Parathyroid adenoma (tissue), 2 donors: ENCODE data around the gene GRHPR.

Source experiments
- H2AFZ ChIP-seq: fragments of 300-600 bp; sonication (generic); one replicate; pipeline ENCODE4 v1.7.0; 2017; ENCODE audit warnings: antibody characterized with exemption, mild to moderate bottlenecking
- H3K27ac ChIP-seq: fragments of 300-600 bp; sonication (generic); one replicate; pipeline ENCODE4 v1.7.0; 2017
- H3K27me3 ChIP-seq: fragments of 300-600 bp; sonication (generic); one replicate; pipeline ENCODE4 v1.7.0; 2017; ENCODE audit warnings: low read length; ENCODE audit not compliant: control insufficient read depth, insufficient read depth
- H3K36me3 ChIP-seq: fragments of 300-600 bp; sonication (generic); one replicate; pipeline ENCODE4 v1.7.0; 2017; ENCODE audit warnings: low read length; ENCODE audit not compliant: control insufficient read depth, insufficient read depth
- H3K4me1 ChIP-seq: fragments of 300-600 bp; sonication (generic); one replicate; pipeline ENCODE4 v1.7.0; 2017; ENCODE audit warnings: control low read depth
- H3K4me2 ChIP-seq: fragments of 300-600 bp; sonication (generic); one replicate; pipeline ENCODE4 v1.7.0; 2017; ENCODE audit warnings: low read length
- H3K4me3 ChIP-seq: fragments of 300-600 bp; sonication (generic); one replicate; pipeline ENCODE4 v1.7.0; 2017; ENCODE audit warnings: low read depth, low read length
- H3K79me2 ChIP-seq: fragments of 300-600 bp; sonication (generic); one replicate; pipeline ENCODE4 v1.7.0; 2017; ENCODE audit warnings: control low read depth
- H3K9ac ChIP-seq: fragments of 300-600 bp; sonication (generic); one replicate; pipeline ENCODE4 v1.7.0; 2017; ENCODE audit warnings: mild to moderate bottlenecking
- H3K9me3 ChIP-seq: fragments of 300-600 bp; sonication (generic); one replicate; pipeline ENCODE4 v1.7.0; 2017; ENCODE audit warnings: low read length; ENCODE audit not compliant: control insufficient read depth
- CTCF ChIP-seq: fragments of 300-600 bp; sonication (generic); IDR thresholded peaks from one replicate; pipeline ENCODE4 v1.7.0; 2017; ENCODE audit warnings: antibody characterized with exemption, mild to moderate bottlenecking
- donor health status: primary hyperparathyroidism.

Gene GRHPR

GRCh38 chr9:37412431-37413151, 9.9 kb upstream of the GRHPR start:
- Histone ChIP-seq H3K9ac (no peak overlapping the region), H3K27me3 (no peaks in the 10 kb centered on the region), H3K4me2 (no peak overlapping the region), H2AFZ (no peak overlapping the region), H3K79me2 (no peaks in the 10 kb centered on the region), H3K4me3 (no peak overlapping the region), H3K9me3 (no peaks in the 10 kb centered on the region), H3K4me1 (no peaks in the 10 kb centered on the region), H3K36me3 (no peaks in the 10 kb centered on the region), H3K27ac (no peak overlapping the region)
- no peak for TF ChIP-seq CTCF

GRCh38 chr9:37413311-37413710, 9.2 kb upstream of the GRHPR start:
- no peak overlapping the region for H3K9ac ChIP-seq
- no peak for TF ChIP-seq CTCF
- no peaks in the 10 kb centered on the region for H3K9me3 ChIP-seq
- no peak overlapping the region for H2AFZ ChIP-seq
- no peak overlapping the region for H3K4me2 ChIP-seq
- no peak overlapping the region for H3K4me3 ChIP-seq
- no peaks in the 10 kb centered on the region for H3K36me3 ChIP-seq
- no peaks in the 10 kb centered on the region for H3K27me3 ChIP-seq
- H3K27ac ChIP-seq, result no peak overlapping the region
- H3K79me2 ChIP-seq, result no peaks in the 10 kb centered on the region
- H3K4me1 ChIP-seq, result no peaks in the 10 kb centered on the region

DNA sequence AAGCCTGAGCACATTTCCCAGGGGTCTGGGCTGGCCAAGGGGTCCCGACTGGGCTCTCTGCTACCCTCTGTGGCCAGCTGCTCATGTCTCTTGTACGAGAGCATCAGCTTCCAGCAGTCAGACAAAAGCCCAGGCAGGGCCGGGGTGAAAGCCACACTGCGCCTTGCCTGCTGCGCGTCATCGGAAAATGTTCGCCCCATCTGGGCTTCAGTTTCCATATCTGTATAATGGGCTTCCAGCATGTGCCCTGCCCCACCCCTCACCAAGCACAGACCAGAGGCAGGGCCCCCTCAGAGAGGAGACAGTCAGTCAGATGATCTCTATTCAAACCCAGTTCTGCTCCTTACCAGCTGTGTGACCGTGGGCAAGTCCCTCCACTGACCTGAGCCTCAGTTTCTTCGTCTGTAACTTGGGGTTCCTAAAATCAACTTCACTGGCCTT, 8.0 kb upstream of the GRHPR start:
- Histone ChIP-seq H3K9ac (no peak overlapping the region), H3K79me2 (no peaks in the 10 kb centered on the region), H3K9me3 (no peaks in the 10 kb centered on the region), H2AFZ (peak overlapping the region; percentile 79), H3K4me1 (no peaks in the 10 kb centered on the region), H3K27ac (no peak overlapping the region), H3K4me3 (no peak overlapping the region), H3K4me2 (no peak overlapping the region), H3K27me3 (no peaks in the 10 kb centered on the region), H3K36me3 (no peaks in the 10 kb centered on the region)
- no peak for TF ChIP-seq CTCF

GRCh38 chr9:37415011-37415719, 7.3 kb upstream of the GRHPR start:
- Histone ChIP-seq H3K79me2 (no peaks in the 10 kb centered on the region), H3K9ac (no peak overlapping the region), H3K27ac (no peak overlapping the region), H3K27me3 (no peaks in the 10 kb centered on the region), H2AFZ (peak overlapping the region; percentile 79), H3K9me3 (no peaks in the 10 kb centered on the region), H3K36me3 (no peaks in the 10 kb centered on the region), H3K4me2 (no peak overlapping the region), H3K4me3 (no peak overlapping the region), H3K4me1 (no peaks in the 10 kb centered on the region)
- TF ChIP-seq CTCF, result peak; percentile 77
